IMR-90 (cell line): Measurements from ENCODE around the gene CATSPER4. TPM values are rescaled to one million over a fixed set of nuclear protein-coding genes. Genes with fewer than 3 reads are reported as not detected.

ENCODE experiments used
- ATAC-seq: fragments of 200-7000 bp; cut with Tn5 transposase; 2 replicates; pipeline ENCODE4 v1.9.1; 2020; ENCODE audit warnings: low read depth, mild to moderate bottlenecking, moderate library complexity
- BruUV-seq: library from RNA; stranded (reverse); fragments of 400-500 nt; replicated peaks from 2 replicates; lab custom pipeline; 2021; lab: Mats Ljungman, UMichigan
- CTCF ChIA-PET: fragments of 300-600 bp; formaldehyde crosslinking; extraction: SDS; loops from one replicate; lab custom pipeline; 2021; ENCODE audit warnings: antibody characterized with exemption; lab: Yijun Ruan, JAX
- POLR2A ChIA-PET: fragments of 300-600 bp; sonication (Branson Sonifier 250); formaldehyde crosslinking; loops from one replicate; lab custom pipeline; 2022; ENCODE audit warnings: antibody characterized with exemption; ENCODE audit not compliant: unreplicated experiment; lab: Charles Lee
- DNase-seq: peaks from one replicate; pipeline ENCODE4 v3.0.0; 2013
- H2AFZ ChIP-seq: replicated peaks from 2 replicates; pipeline ENCODE3; 2013; ENCODE audit warnings: low read length, mild to moderate bottlenecking; ENCODE audit not compliant: poor library complexity
- H2AK5ac ChIP-seq: 2 replicates; pipeline ENCODE4 v1.6.1; 2013; ENCODE audit warnings: low read depth, low read length, inconsistent platforms
- H2AK9ac ChIP-seq: replicated peaks from 2 replicates; pipeline ENCODE3; 2013; ENCODE audit warnings: mild to moderate bottlenecking, low read depth, low read length, moderate library complexity; ENCODE audit not compliant: poor library complexity
- H2BK120ac ChIP-seq: 2 replicates; pipeline ENCODE4 v1.6.1; 2013; ENCODE audit warnings: low read depth, low read length, inconsistent platforms
- H2BK15ac ChIP-seq: 3 replicates; pipeline ENCODE4 v1.6.1; 2013; ENCODE audit warnings: low read depth, low read length, inconsistent platforms
- H2BK20ac ChIP-seq: 2 replicates; pipeline ENCODE4 v1.6.1; 2013; ENCODE audit warnings: low read depth, mild to moderate bottlenecking, inconsistent platforms, low read length, moderate library complexity
- H2BK5ac ChIP-seq: 2 replicates; pipeline ENCODE4 v1.6.1; 2013; ENCODE audit warnings: mild to moderate bottlenecking, low read depth, low read length, inconsistent platforms; ENCODE audit not compliant: poor library complexity, severe bottlenecking
- H3K14ac ChIP-seq: replicated peaks from 2 replicates; pipeline ENCODE4 v1.6.1; 2013; ENCODE audit warnings: low read depth, low read length, inconsistent platforms
- H3K18ac ChIP-seq: 2 replicates; pipeline ENCODE4 v1.6.1; 2013; ENCODE audit warnings: low read depth, low read length, control low read depth
- H3K23ac ChIP-seq: 2 replicates; pipeline ENCODE4 v1.6.1; 2013; ENCODE audit warnings: low read depth, low read length, inconsistent platforms
- H3K27ac ChIP-seq: 2 replicates; pipeline ENCODE4 v1.5.1; 2013; ENCODE audit warnings: mild to moderate bottlenecking, control low read depth, low read length; ENCODE audit not compliant: insufficient read depth
- H3K27me3 ChIP-seq: 2 replicates; pipeline ENCODE4 v1.6.1; 2013; ENCODE audit warnings: low read length; ENCODE audit not compliant: control insufficient read depth, insufficient read depth
- H3K36me3 ChIP-seq: 2 replicates; pipeline ENCODE4 v1.6.1; 2013; ENCODE audit warnings: low read length, mixed read lengths; ENCODE audit not compliant: control insufficient read depth, insufficient read depth
- H3K4ac ChIP-seq: 2 replicates; pipeline ENCODE4 v1.6.1; 2013; ENCODE audit warnings: low read depth, low read length, inconsistent platforms
- H3K4me1 ChIP-seq: 2 replicates; pipeline ENCODE4 v1.6.1; 2013; ENCODE audit warnings: low read length, mixed read lengths; ENCODE audit not compliant: control insufficient read depth, insufficient read depth
- H3K4me2 ChIP-seq: 2 replicates; pipeline ENCODE4 v1.6.1; 2013; ENCODE audit warnings: low read depth, mild to moderate bottlenecking, control low read depth, low read length, moderate library complexity
- H3K4me3 ChIP-seq: 2 replicates; pipeline ENCODE4 v1.5.1; 2013; ENCODE audit warnings: low read depth, mild to moderate bottlenecking, control low read depth, low read length, moderate library complexity; ENCODE audit not compliant: insufficient read depth
- H3K56ac ChIP-seq: 2 replicates; pipeline ENCODE4 v1.6.1; 2013; ENCODE audit warnings: low read length, inconsistent platforms; ENCODE audit not compliant: insufficient read depth; ENCODE audit errors: extremely low read depth
- H3K79me1 ChIP-seq, 2 experiments: 2 replicates each; pipeline ENCODE4 v1.6.1; 2013; ENCODE audit warnings: low read length in 2 of 2, inconsistent platforms in 1 of 2, low read depth in 1 of 2
- H3K9ac ChIP-seq: 2 replicates; pipeline ENCODE4 v1.6.1; 2013; ENCODE audit warnings: low read depth, low read length, control low read depth
- H3K9me1 ChIP-seq: 2 replicates; pipeline ENCODE4 v1.6.1; 2013; ENCODE audit warnings: low read length, inconsistent platforms; ENCODE audit not compliant: insufficient read depth
- H3K9me3 ChIP-seq: 2 replicates; pipeline ENCODE4 v1.6.1; 2013; ENCODE audit warnings: low read length; ENCODE audit not compliant: control insufficient read depth, insufficient read depth
- H4K20me1 ChIP-seq: 2 replicates; pipeline ENCODE4 v1.6.1; 2013; ENCODE audit warnings: low read length, inconsistent platforms; ENCODE audit not compliant: insufficient read depth
- H4K5ac ChIP-seq: 2 replicates; pipeline ENCODE4 v1.6.1; 2013; ENCODE audit warnings: mild to moderate bottlenecking, low read depth, low read length, control low read depth
- H4K8ac ChIP-seq, 2 experiments: 2 replicates each; pipeline ENCODE4 v1.6.1; 2013; ENCODE audit warnings: low read depth in 2 of 2, low read length in 2 of 2, control low read depth in 1 of 2, inconsistent platforms in 1 of 2
- H4K91ac ChIP-seq: 2 replicates; pipeline ENCODE4 v1.6.1; 2013; ENCODE audit warnings: low read depth, low read length, inconsistent platforms; ENCODE audit not compliant: insufficient read depth
- BHLHE40 ChIP-seq: fragments of 150-350 bp; IDR thresholded peaks from 2 replicates; pipeline ENCODE4 v1.6.1; 2016; ENCODE audit warnings: mild to moderate bottlenecking, low read depth, low read length
- CEBPB ChIP-seq: IDR thresholded peaks from 2 replicates; pipeline ENCODE4 v1.6.1; 2012; ENCODE audit warnings: low read depth, low read length, improper control_type of control experiment
- CHD1 ChIP-seq: IDR thresholded peaks from 2 replicates; pipeline ENCODE4 v1.6.1; 2012; ENCODE audit warnings: low read depth, low read length, improper control_type of control experiment
- FOS ChIP-seq: fragments of 150-350 bp; IDR thresholded peaks from 2 replicates; pipeline ENCODE4 v1.6.1; 2016; ENCODE audit warnings: low read depth, low read length
- MAFK ChIP-seq: IDR thresholded peaks from 2 replicates; pipeline ENCODE4 v1.6.1; 2012; ENCODE audit warnings: low read depth, low read length, improper control_type of control experiment
- MAZ ChIP-seq: IDR thresholded peaks from 2 replicates; pipeline ENCODE4 v1.6.1; 2012; ENCODE audit warnings: low read depth, mild to moderate bottlenecking, low read length, improper control_type of control experiment, moderate library complexity, borderline replicate concordance
- MXI1 ChIP-seq: IDR thresholded peaks from 2 replicates; pipeline ENCODE4 v1.6.1; 2012; ENCODE audit warnings: low read depth, mild to moderate bottlenecking, low read length, moderate library complexity, borderline replicate concordance
- NFE2L2 ChIP-seq: fragments of 150-350 bp; IDR thresholded peaks from 2 replicates; pipeline ENCODE4 v1.6.1; 2016; ENCODE audit warnings: low read depth, mild to moderate bottlenecking, low read length
- POLR2A ChIP-seq: IDR thresholded peaks from 2 replicates; pipeline ENCODE4 v1.6.1; 2012; ENCODE audit warnings: mild to moderate bottlenecking, low read depth, low read length
- RAD21 ChIP-seq: IDR thresholded peaks from 2 replicates; pipeline ENCODE4 v1.6.1; 2012; ENCODE audit warnings: low read length, improper control_type of control experiment
- RCOR1 ChIP-seq: IDR thresholded peaks from 2 replicates; pipeline ENCODE4 v1.6.1; 2012; ENCODE audit warnings: mild to moderate bottlenecking, low read length, improper control_type of control experiment; ENCODE audit not compliant: insufficient replicate concordance
- RFX5 ChIP-seq: IDR thresholded peaks from 2 replicates; pipeline ENCODE4 v1.8.0; 2012; ENCODE audit warnings: low read depth, mild to moderate bottlenecking, low read length, moderate library complexity
- SMC3 ChIP-seq: fragments of 150-350 bp; IDR thresholded peaks from 2 replicates; pipeline ENCODE4 v1.6.1; 2016; ENCODE audit warnings: low read depth, mild to moderate bottlenecking, antibody characterized with exemption, low read length, moderate library complexity
- WGBS, 2 experiments: methylation state at CpG; one replicate each; pipeline versions ENCODE4 v1.1.5 to v1.1.7; 2013; ENCODE audit warnings: missing lambda C conversion rate in 2 of 2; ENCODE audit not compliant: insufficient read length in 1 of 2; ENCODE audit errors: extremely low coverage in 2 of 2; 5-methylcytosine and 5-hydroxymethylcytosine counted together
- dilution Hi-C: fragments of 300-500 bp; cut with HindIII; formaldehyde crosslinking; loops from one replicate; pipeline ENCODE4 v1.14.3; 2018; ENCODE audit warnings: low sequenced_read_pairs; ENCODE audit not compliant: unreplicated experiment
- in situ Hi-C: fragments of 300-500 bp; cut with MboI; formaldehyde crosslinking; loops from 3 replicates; pipeline ENCODE4 v1.14.3; 2019; ENCODE audit warnings: low sequenced_read_pairs, inconsistent platforms, mixed read lengths
- intact Hi-C: fragments of 100-400 bp; cut with micrococcal nuclease; formaldehyde crosslinking; loops from 2 replicates; pipeline ENCODE4 v1.10.0; 2022
- polyA plus RNA-seq, 3 experiments: library from polyadenylated mRNA; depleted of rRNA; stranded (reverse); fragments of >200 nt; gene quantifications; 2 replicates each; pipeline ENCODE4 v1.2.3, GENCODE V29; 2012; ENCODE audit warnings: low replicate concordance in 1 of 3
- total RNA-seq: library from RNA; depleted of rRNA; stranded (reverse); fragments of >200 nt; gene quantifications from 2 replicates; pipeline ENCODE4 v1.2.3, GENCODE V29; 2012
- TF ChIP-seq, protein P1 (sequence below): fragments of 150-350 bp; IDR thresholded peaks from 2 replicates; pipeline ENCODE4 v1.6.1; 2016; ENCODE audit warnings: low read depth, mild to moderate bottlenecking, low read length, moderate library complexity, borderline replicate concordance
- TF ChIP-seq, protein P2 (sequence below): fragments of 150-350 bp; IDR thresholded peaks from 2 replicates; pipeline ENCODE4 v1.6.1; 2017; ENCODE audit warnings: mild to moderate bottlenecking, antibody characterized with exemption, low read length, low read depth
- TF ChIP-seq, protein P3 (sequence below): conservative IDR thresholded peaks from 2 replicates; pipeline ENCODE4 v1.5.1; 2012; ENCODE audit warnings: mild to moderate bottlenecking, low read depth, low read length, improper control_type of control experiment

CATSPER4 gene
- total and polyA plus RNA-seq, 2 of the 4 experiments (the other 2 are of a cell fraction), result not detected

DNA sequence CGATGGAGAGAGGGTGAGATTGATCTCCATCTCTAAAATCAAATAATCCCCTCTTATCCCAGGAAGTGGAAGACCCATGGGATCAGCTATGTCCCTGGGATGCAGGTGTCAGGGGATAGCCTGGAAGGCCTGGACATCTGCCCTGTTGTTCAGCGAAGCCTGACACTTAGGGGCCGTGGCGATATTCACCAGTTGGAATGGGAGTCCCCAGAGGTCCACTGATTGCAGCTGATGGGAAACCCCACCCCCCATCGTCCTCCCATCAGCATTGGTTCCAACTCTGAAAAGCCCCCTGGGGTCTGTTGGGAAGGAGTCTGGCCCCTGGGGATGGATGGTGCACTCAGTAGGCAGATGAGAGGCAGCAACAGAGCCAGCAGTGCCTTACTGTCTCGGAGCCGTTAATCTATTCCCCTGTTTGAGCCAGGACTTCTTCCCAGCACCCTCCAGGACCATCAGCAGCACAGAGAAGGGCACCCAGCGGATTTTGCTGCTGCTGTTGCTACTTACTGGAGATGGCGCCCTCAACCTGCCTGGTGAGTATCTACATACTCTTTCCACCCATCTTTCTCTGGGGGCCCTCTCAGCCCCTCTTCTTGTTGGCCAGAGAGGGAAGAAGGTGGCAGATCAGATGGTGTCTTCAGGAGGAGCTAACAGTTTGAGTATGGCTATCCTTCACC lies 13.4 kb downstream of the CATSPER4 start:
- H3K9me1 ChIP-seq, result no peaks in the 10 kb centered on the region
- no peak for ATAC-seq
- peaks cover 39% of the 10 kb centered on the region for H3K27me3 ChIP-seq
- no peak overlapping the region for H4K5ac ChIP-seq
- H2AFZ ChIP-seq, result no peak overlapping the region
- no peak overlapping the region for H3K4ac ChIP-seq
- no peak overlapping the region for H2AK9ac ChIP-seq
- no peak overlapping the region for H2BK120ac ChIP-seq
- H3K23ac ChIP-seq, result no peak overlapping the region; the same call in 1 of the 2 replicates
- intact Hi-C loops, result no loop called here
- no peak overlapping the region for H3K27ac ChIP-seq
- H3K36me3 ChIP-seq, result no peaks in the 10 kb centered on the region
- H3K4me3 ChIP-seq, result no peak overlapping the region
- no peaks in the 10 kb centered on the region for H3K4me1 ChIP-seq
- no peaks in the 10 kb centered on the region for H3K79me1 ChIP-seq
- no peaks in the 10 kb centered on the region for H4K20me1 ChIP-seq
- CTCF ChIA-PET, result no interaction called here
- no peak overlapping the region for H3K4me2 ChIP-seq
- dilution Hi-C loops, result no loop called here
- no TSS peak for BruUV-seq
- in situ Hi-C loops, result no loop called here
- H2BK5ac ChIP-seq, result no peak overlapping the region
- no peak overlapping the region for H4K91ac ChIP-seq
- H3K14ac ChIP-seq, result no peak overlapping the region
- WGBS, 2 experiments, result 40% methylated on average over 2 of the region's 9 CpGs; no CpG with 5 or more reads in 1 of the 2 experiments
- no peak overlapping the region for H4K8ac ChIP-seq
- no peak for TF ChIP-seq NFE2L2
- no peak for TF ChIP-seq MXI1
- no peak for TF ChIP-seq SMC3
- TF ChIP-seq MAZ, result no peak
- no peak for TF ChIP-seq RFX5
- TF ChIP-seq, protein P1, sequence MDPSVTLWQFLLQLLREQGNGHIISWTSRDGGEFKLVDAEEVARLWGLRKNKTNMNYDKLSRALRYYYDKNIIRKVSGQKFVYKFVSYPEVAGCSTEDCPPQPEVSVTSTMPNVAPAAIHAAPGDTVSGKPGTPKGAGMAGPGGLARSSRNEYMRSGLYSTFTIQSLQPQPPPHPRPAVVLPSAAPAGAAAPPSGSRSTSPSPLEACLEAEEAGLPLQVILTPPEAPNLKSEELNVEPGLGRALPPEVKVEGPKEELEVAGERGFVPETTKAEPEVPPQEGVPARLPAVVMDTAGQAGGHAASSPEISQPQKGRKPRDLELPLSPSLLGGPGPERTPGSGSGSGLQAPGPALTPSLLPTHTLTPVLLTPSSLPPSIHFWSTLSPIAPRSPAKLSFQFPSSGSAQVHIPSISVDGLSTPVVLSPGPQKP, result no peak
- no peak for TF ChIP-seq BHLHE40
- TF ChIP-seq CHD1, result no peak
- TF ChIP-seq POLR2A, result no peak
- no peak for TF ChIP-seq MAFK
- TF ChIP-seq FOS, result no peak
- no peak for TF ChIP-seq CEBPB
- TF ChIP-seq, protein P2, sequence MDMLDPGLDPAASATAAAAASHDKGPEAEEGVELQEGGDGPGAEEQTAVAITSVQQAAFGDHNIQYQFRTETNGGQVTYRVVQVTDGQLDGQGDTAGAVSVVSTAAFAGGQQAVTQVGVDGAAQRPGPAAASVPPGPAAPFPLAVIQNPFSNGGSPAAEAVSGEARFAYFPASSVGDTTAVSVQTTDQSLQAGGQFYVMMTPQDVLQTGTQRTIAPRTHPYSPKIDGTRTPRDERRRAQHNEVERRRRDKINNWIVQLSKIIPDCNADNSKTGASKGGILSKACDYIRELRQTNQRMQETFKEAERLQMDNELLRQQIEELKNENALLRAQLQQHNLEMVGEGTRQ, result no peak
- TF ChIP-seq, protein P3, sequence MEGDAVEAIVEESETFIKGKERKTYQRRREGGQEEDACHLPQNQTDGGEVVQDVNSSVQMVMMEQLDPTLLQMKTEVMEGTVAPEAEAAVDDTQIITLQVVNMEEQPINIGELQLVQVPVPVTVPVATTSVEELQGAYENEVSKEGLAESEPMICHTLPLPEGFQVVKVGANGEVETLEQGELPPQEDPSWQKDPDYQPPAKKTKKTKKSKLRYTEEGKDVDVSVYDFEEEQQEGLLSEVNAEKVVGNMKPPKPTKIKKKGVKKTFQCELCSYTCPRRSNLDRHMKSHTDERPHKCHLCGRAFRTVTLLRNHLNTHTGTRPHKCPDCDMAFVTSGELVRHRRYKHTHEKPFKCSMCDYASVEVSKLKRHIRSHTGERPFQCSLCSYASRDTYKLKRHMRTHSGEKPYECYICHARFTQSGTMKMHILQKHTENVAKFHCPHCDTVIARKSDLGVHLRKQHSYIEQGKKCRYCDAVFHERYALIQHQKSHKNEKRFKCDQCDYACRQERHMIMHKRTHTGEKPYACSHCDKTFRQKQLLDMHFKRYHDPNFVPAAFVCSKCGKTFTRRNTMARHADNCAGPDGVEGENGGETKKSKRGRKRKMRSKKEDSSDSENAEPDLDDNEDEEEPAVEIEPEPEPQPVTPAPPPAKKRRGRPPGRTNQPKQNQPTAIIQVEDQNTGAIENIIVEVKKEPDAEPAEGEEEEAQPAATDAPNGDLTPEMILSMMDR, result no peak
- no peak for TF ChIP-seq RCOR1
- TF ChIP-seq RAD21, result no peak
- no peak overlapping the region for H3K9ac ChIP-seq
- H2BK15ac ChIP-seq, result no peak overlapping the region
- POLR2A ChIA-PET, result no interaction called here
- DNase-seq, result no peak
- no peaks in the 10 kb centered on the region for H3K9me3 ChIP-seq
- no peak overlapping the region for H3K56ac ChIP-seq
- H3K18ac ChIP-seq, result no peak overlapping the region
- H2AK5ac ChIP-seq, result no peak overlapping the region
- H2BK20ac ChIP-seq, result no peak overlapping the region
